Loucy (cell line): ENCODE measurements around the gene PLCL1.

Experiments
- H2AFZ ChIP-seq: fragments of 200-600 bp; sonication (generic); 2 replicates; pipeline ENCODE4 v1.6.0; 2016; ENCODE audit warnings: antibody characterized with exemption, mild to moderate bottlenecking, low read length, moderate library complexity
- H3F3A ChIP-seq: fragments of 200-600 bp; 2 replicates; pipeline ENCODE4 v1.6.0; 2016; ENCODE audit warnings: antibody characterized with exemption, low read depth, mild to moderate bottlenecking
- H3K27me3 ChIP-seq: fragments of 200-600 bp; sonication (generic); 2 replicates; pipeline ENCODE4 v1.6.1; 2014; ENCODE audit warnings: low read length, mild to moderate bottlenecking; ENCODE audit not compliant: insufficient read depth, poor library complexity, severe bottlenecking
- H3K36me3 ChIP-seq: fragments of 200-600 bp; sonication (generic); 2 replicates; pipeline ENCODE4 v1.6.1; 2016; ENCODE audit warnings: low read length; ENCODE audit not compliant: insufficient read depth
- H3K4me1 ChIP-seq: fragments of 200-600 bp; sonication (generic); 2 replicates; pipeline ENCODE4 v1.5.1; 2014; ENCODE audit warnings: low read length, mild to moderate bottlenecking; ENCODE audit not compliant: insufficient read depth, poor library complexity, severe bottlenecking
- H3K4me2 ChIP-seq: fragments of 200-600 bp; sonication (generic); 2 replicates; pipeline ENCODE4 v1.6.0; 2014; ENCODE audit warnings: antibody characterized with exemption, low read length, low read depth, mild to moderate bottlenecking; ENCODE audit not compliant: poor library complexity, severe bottlenecking
- H3K4me3 ChIP-seq: fragments of 200-600 bp; sonication (generic); 2 replicates; pipeline ENCODE4 v1.5.1; 2014; ENCODE audit warnings: low read length, mild to moderate bottlenecking, mixed read lengths; ENCODE audit not compliant: poor library complexity, severe bottlenecking
- H3K79me2 ChIP-seq: fragments of 200-600 bp; sonication (generic); 2 replicates; pipeline ENCODE4 v1.6.1; 2014; ENCODE audit warnings: low read length; ENCODE audit not compliant: insufficient read depth
- H3K9ac ChIP-seq: fragments of 200-600 bp; sonication (generic); 2 replicates; pipeline ENCODE4 v1.6.0; 2014; ENCODE audit warnings: mild to moderate bottlenecking, low read depth, low read length, moderate library complexity; ENCODE audit not compliant: poor library complexity, severe bottlenecking
- H3K9me2 ChIP-seq: fragments of 200-600 bp; sonication (generic); replicated peaks from 2 replicates; pipeline ENCODE4 v1.6.1; 2016; ENCODE audit warnings: low read depth, low read length, mixed read lengths
- H3K9me3 ChIP-seq: fragments of 200-600 bp; sonication (generic); 2 replicates; pipeline ENCODE4 v1.6.1; 2014; ENCODE audit warnings: mild to moderate bottlenecking, antibody characterized with exemption, low read length, low read depth; ENCODE audit not compliant: insufficient read depth
- H4K20me1 ChIP-seq: fragments of 200-600 bp; sonication (generic); 2 replicates; pipeline ENCODE4 v1.6.0; 2014; ENCODE audit warnings: antibody characterized with exemption, low read length, mild to moderate bottlenecking; ENCODE audit not compliant: insufficient read depth, poor library complexity, severe bottlenecking
- CTCF ChIP-seq: fragments of 200-600 bp; sonication (generic); conservative IDR thresholded peaks from 2 replicates; pipeline ENCODE4 v1.5.1; 2014; ENCODE audit warnings: mild to moderate bottlenecking, antibody characterized with exemption, low read length
- EZH2phosphoT487 ChIP-seq: fragments of 200-600 bp; IDR thresholded peaks from 2 replicates; pipeline ENCODE4 v1.6.1; 2018; ENCODE audit warnings: antibody characterized with exemption, mild to moderate bottlenecking, moderate library complexity, borderline replicate concordance

Gene PLCL1

DNA sequence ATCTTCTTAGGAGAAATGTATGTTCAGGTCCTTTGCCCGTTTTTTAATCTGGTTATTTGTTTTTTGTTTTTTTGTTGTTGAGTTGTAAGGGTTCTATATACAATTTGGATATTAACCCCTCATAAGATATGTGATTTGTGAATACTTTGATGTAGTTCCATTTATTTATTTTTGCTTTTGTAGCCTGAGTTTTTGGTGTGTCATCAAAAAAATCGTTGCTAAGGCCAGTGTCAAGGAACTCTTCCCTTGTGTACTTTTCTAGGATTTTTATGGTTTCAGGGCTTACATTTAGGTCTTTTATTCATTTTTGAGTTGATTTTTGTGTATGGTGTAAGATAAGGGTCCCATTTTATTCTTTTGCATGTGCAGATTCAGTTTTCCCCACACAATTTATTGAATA is 372.6 kb downstream of the PLCL1 start:
- TF ChIP-seq EZH2phosphoT487 = no peak
- no peak for TF ChIP-seq CTCF
- Histone ChIP-seq H3K9me2 (no peaks in the 10 kb centered on the region), H3K9me3 (peaks cover 11% of the 10 kb centered on the region; the same call in 1 of the 2 replicates), H3K36me3 (no peaks in the 10 kb centered on the region), H3K27me3 (no peaks in the 10 kb centered on the region), H3K79me2 (no peaks in the 10 kb centered on the region), H2AFZ (no peak overlapping the region), H3K9ac (no peak overlapping the region), H3K4me3 (no peak overlapping the region), H4K20me1 (no peaks in the 10 kb centered on the region), H3K4me1 (no peaks in the 10 kb centered on the region), H3F3A (no peaks in the 10 kb centered on the region), H3K4me2 (no peak overlapping the region)

- H3K4me2 ChIP-seq = no peak overlapping the region
- no peaks in the 10 kb centered on the region for H4K20me1 ChIP-seq
- peaks cover 11% of the 10 kb centered on the region; the same call in 1 of the 2 replicates for H3K9me3 ChIP-seq
- H3K79me2 ChIP-seq = no peaks in the 10 kb centered on the region
- no peaks in the 10 kb centered on the region for H3K36me3 ChIP-seq
- H3K4me3 ChIP-seq = no peak overlapping the region
- no peaks in the 10 kb centered on the region for H3K4me1 ChIP-seq
- H2AFZ ChIP-seq = no peak overlapping the region
- H3K9me2 ChIP-seq = no peaks in the 10 kb centered on the region
- no peaks in the 10 kb centered on the region for H3F3A ChIP-seq
- no peaks in the 10 kb centered on the region for H3K27me3 ChIP-seq
- H3K9ac ChIP-seq = no peak overlapping the region
- TF ChIP-seq EZH2phosphoT487 = no peak
- no peak for TF ChIP-seq CTCF
Observed at GRCh38 chr2:198178766-198179165, 374.4 kb downstream of the PLCL1 start.

DNA sequence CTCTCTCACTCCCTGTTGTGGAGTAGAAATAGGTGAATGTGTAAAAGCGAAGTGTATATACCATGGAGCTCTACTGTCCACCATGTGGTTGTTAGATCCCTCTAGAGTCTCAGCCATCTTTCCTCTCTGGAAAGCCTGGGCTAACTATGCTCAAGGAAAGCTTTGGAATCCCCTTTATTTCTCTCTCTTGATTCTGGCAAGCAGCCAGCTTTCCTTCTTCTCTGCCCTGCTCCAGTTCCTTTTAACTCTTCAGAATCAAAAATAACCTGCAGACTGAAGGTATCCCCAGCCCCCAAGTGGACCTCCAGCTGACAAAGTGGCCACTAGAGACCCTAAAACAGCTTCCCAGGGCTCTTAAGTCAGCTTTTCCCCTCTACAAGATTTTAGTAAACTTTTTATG is 381.9 kb downstream of the PLCL1 start:
- no peaks in the 10 kb centered on the region for H3K9me3 ChIP-seq
- no peak for TF ChIP-seq EZH2phosphoT487
- no peak for TF ChIP-seq CTCF

More for the DNA sequence above, 381.9 kb downstream of the PLCL1 start:
- Histone ChIP-seq H3K4me1 (no peaks in the 10 kb centered on the region), H3K4me3 (no peak overlapping the region), H3F3A (no peaks in the 10 kb centered on the region), H3K27me3 (no peaks in the 10 kb centered on the region), H3K79me2 (no peaks in the 10 kb centered on the region), H4K20me1 (no peaks in the 10 kb centered on the region), H3K36me3 (no peaks in the 10 kb centered on the region), H2AFZ (no peak overlapping the region), H3K4me2 (no peak overlapping the region), H3K9ac (no peak overlapping the region), H3K9me2 (no peaks in the 10 kb centered on the region)
